ENCODE results near the gene MLXIP. TPM values are rescaled to one million over a fixed set of nuclear protein-coding genes. Genes with fewer than 3 reads are reported as not detected.

Gene MLXIP
- total and polyA plus RNA-seq, 2 of the 8 experiments (the other 6 are each of a cell fraction or from before 2014, with no cell fraction given) = 5.5 to 40.5 TPM

DNA sequence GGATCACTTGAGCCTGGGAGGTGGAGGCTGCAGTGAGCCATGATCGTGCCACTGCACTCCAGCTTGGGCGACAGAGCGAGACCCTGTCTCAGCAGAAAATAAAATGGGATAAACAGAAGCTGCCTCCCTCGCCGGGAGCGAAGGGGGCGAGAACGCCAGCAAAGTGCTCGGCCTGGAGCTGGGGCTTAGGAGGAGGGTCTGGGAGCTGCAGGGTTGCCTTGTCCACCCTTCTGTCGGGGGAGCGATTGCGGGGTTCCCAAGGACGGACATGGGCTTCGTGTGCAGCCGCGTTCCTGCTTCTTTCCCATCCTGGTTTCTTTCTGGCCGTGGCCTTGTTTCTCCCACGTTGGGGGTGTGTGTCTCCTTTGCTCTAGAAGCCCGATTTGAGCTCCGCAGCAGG lies 27.9 kb upstream of the MLXIP start:
- no peak overlapping the region for H4K91ac ChIP-seq (replicated peaks; ENCODE audit: insufficient read length, low read length)

More for the DNA sequence above, 27.9 kb upstream of the MLXIP start:
- no peak overlapping the region for H3K4me2 ChIP-seq (ENCODE audit: insufficient read depth in 1 of 2, low read depth in 2 of 2, low read length in 2 of 2)
- no peak overlapping the region for H2BK120ac ChIP-seq (replicated peaks; ENCODE audit: low read depth, low read length)
- no peak overlapping the region for H3K56ac ChIP-seq (replicated peaks; ENCODE audit: insufficient read length, low read depth, low read length)
- H3K79me1 ChIP-seq (ENCODE audit: low read depth, low read length) = no peaks in the 10 kb centered on the region
- no peak overlapping the region for H2AK5ac ChIP-seq (ENCODE audit: low read depth, low read length)
- no peak overlapping the region for H2BK12ac ChIP-seq (ENCODE audit: low read depth, low read length)
- no peak overlapping the region for H3K4ac ChIP-seq (replicated peaks; ENCODE audit: insufficient read length, low read depth, low read length)
- no peak overlapping the region for H2AFZ ChIP-seq (ENCODE audit: low read length)
- no peak overlapping the region for H3K23ac ChIP-seq (ENCODE audit: insufficient read length)
- DNase-seq (ENCODE audit: low read depth in 1 of 2, low spot score in 2 of 2) = no peak
- 93% methylated on average over 18 of the region's 20 CpGs; no CpG with 5 or more reads in 1 of the 2 experiments for WGBS, 2 experiments (ENCODE audit: extremely low coverage in 1 of 2, insufficient coverage in 1 of 2, insufficient read length in 1 of 2, insufficient replicate concordance in 2 of 2, low coverage in 1 of 2, low lambda C conversion rate in 2 of 2, missing lambda C conversion rate in 1 of 2)
- H4K8ac ChIP-seq (ENCODE audit: extremely low read depth, insufficient read depth, low read length) = peak overlapping the region; percentile 71
- no peak overlapping the region for H3K18ac ChIP-seq (ENCODE audit: extremely low read depth, low read length)
- no peak for FAIRE-seq
- peaks cover 0 to 5% of the 10 kb centered on the region in 2 experiments for H4K20me1 ChIP-seq (replicated peaks in 1 of 2; ENCODE audit: control insufficient read depth in 1 of 2, insufficient read depth in 2 of 2, low read length in 2 of 2)
- no peak overlapping the region for H3K27ac ChIP-seq (ENCODE audit: low read depth, low read length)
- no peak overlapping the region for H2BK15ac ChIP-seq (ENCODE audit: low read length)
- H3K27me3 ChIP-seq (replicated peaks in 1 of 4; ENCODE audit: control insufficient read depth in 3 of 4, extremely low read depth in 1 of 4, insufficient read depth in 3 of 4, low read length in 3 of 4) = no peaks in the 10 kb centered on the region
- H2BK5ac ChIP-seq (ENCODE audit: low read depth, low read length) = no peak overlapping the region
- ChIA-PET POLR2A (ENCODE audit: partially characterized antibody) (interaction anchor here (0.9 to 1.4 kb wide), 2 partner anchors 30 to 79 kb away, joined by 3 to 4 read pairs; partner anchors contain the start of gene BCL7A), CTCF (ENCODE audit: partially characterized antibody) (interaction anchor here (0.5 to 20.6 kb wide), 9 partner anchors 12 to 141 kb away, joined by 3 to 379 read pairs (median 3); no protein-coding TSS in a partner anchor)
- H3K9ac ChIP-seq (replicated peaks in 1 of 4; ENCODE audit: extremely low read depth in 1 of 4, low read depth in 3 of 4, low read length in 3 of 4) = no peak overlapping the region
- H3K14ac ChIP-seq (ENCODE audit: insufficient read length) = no peak overlapping the region
- no peak overlapping the region for H4K5ac ChIP-seq (ENCODE audit: insufficient read length, low read depth, low read length)
- TF ChIP-seq ZNF274 (IDR thresholded peaks at IDR 0.05; ENCODE audit: borderline replicate concordance, extremely low read depth, low read length) = no peak
- no peaks in the 10 kb centered on the region for H3K79me2 ChIP-seq (ENCODE audit: control insufficient read depth in 1 of 2, insufficient read depth in 2 of 2, low read length in 2 of 2)
- H3K9me3 ChIP-seq (ENCODE audit: insufficient read depth in 2 of 2, low read depth in 1 of 2, low read length in 1 of 2) = no peaks in the 10 kb centered on the region
- no peak overlapping the region for H2BK20ac ChIP-seq (ENCODE audit: low read length)
- 0 out of 7 replicates have a peak, but pooled peaks cover 0 to 2% (median 0%) of the 10 kb centered on the region in 4 experiments for H3K4me1 ChIP-seq (replicated peaks in 1 of 4; ENCODE audit: control insufficient read depth in 3 of 4, insufficient read depth in 4 of 4, low read length in 3 of 4)
- H3K4me3 ChIP-seq (ENCODE audit: extremely low read depth in 1 of 4, insufficient read depth in 2 of 4, low read depth in 3 of 4, low read length in 4 of 4) = no peak overlapping the region
- H3K36me3 ChIP-seq (ENCODE audit: control insufficient read depth in 2 of 4, insufficient read depth in 4 of 4, low read length in 3 of 4) = peaks cover 2 to 7% (median 6%) of the 10 kb centered on the region in 4 experiments
- no peaks in the 10 kb centered on the region for H3K23me2 ChIP-seq (ENCODE audit: low read depth, low read length)
